PC-3 (cell line): Measurements from ENCODE around the gene SH3BP4. TPM values are rescaled to one million over a fixed set of nuclear protein-coding genes. Genes with fewer than 3 reads are reported as not detected.

Experiments used
- ATAC-seq: fragments of 200-7000 bp; cut with Tn5 transposase; 2 replicates; pipeline ENCODE4 v1.9.1; 2020; ENCODE audit warnings: mild to moderate bottlenecking, moderate library complexity
- BruUV-seq: library from RNA; stranded (reverse); fragments of 400-500 nt; replicated peaks from 2 replicates; lab custom pipeline; 2021; lab: Mats Ljungman, UMichigan
- CTCF ChIA-PET: fragments of 300-600 bp; sonication (Branson Sonifier 250); formaldehyde crosslinking; loops from one replicate; lab custom pipeline; 2022; ENCODE audit warnings: antibody characterized with exemption; lab: Charles Lee
- POLR2A ChIA-PET: fragments of 300-600 bp; sonication (Branson Sonifier 250); formaldehyde crosslinking; loops from one replicate; lab custom pipeline; 2022; ENCODE audit warnings: antibody characterized with exemption; ENCODE audit not compliant: unreplicated experiment; lab: Charles Lee
- DNase-seq: peaks from one replicate; pipeline ENCODE4 v3.0.0-alpha.2; 2015
- H2AFZ ChIP-seq: fragments of 300-600 bp; sonication (generic); 2 replicates; pipeline ENCODE4 v1.6.0; 2016; ENCODE audit warnings: antibody characterized with exemption, low read length
- H3F3A ChIP-seq: fragments of 300-600 bp; sonication (generic); one replicate; pipeline ENCODE4 v1.6.0; 2017; ENCODE audit warnings: antibody characterized with exemption, low read length, control low read depth, mild to moderate bottlenecking; ENCODE audit not compliant: unreplicated experiment
- H3K27ac ChIP-seq: fragments of 300-600 bp; sonication (generic); 2 replicates; pipeline ENCODE4 v1.5.1; 2016; ENCODE audit warnings: mild to moderate bottlenecking, low read length
- H3K27me3 ChIP-seq: fragments of 300-600 bp; sonication (generic); 2 replicates; pipeline ENCODE4 v1.6.1; 2016; ENCODE audit warnings: low read length, mixed read lengths
- H3K36me3 ChIP-seq: fragments of 300-600 bp; sonication (generic); 2 replicates; pipeline ENCODE4 v1.6.1; 2016; ENCODE audit warnings: low read depth, mixed run types, low read length, mixed read lengths
- H3K4me1 ChIP-seq: fragments of 300-600 bp; sonication (generic); 2 replicates; pipeline ENCODE4 v1.5.1; 2016; ENCODE audit warnings: low read length; ENCODE audit not compliant: insufficient read depth
- H3K4me2 ChIP-seq: fragments of 300-600 bp; sonication (generic); 2 replicates; pipeline ENCODE4 v1.6.0; 2016; ENCODE audit warnings: low read length
- H3K4me3 ChIP-seq: fragments of 300-600 bp; sonication (generic); 2 replicates; pipeline ENCODE4 v1.5.1; 2016; ENCODE audit warnings: mild to moderate bottlenecking, low read length, mixed read lengths
- H3K79me2 ChIP-seq: fragments of 300-600 bp; sonication (generic); 2 replicates; pipeline ENCODE4 v1.6.1; 2017; ENCODE audit warnings: low read length, mixed read lengths
- H3K9ac ChIP-seq: fragments of 300-600 bp; sonication (generic); 2 replicates; pipeline ENCODE4 v1.6.0; 2016; ENCODE audit warnings: mild to moderate bottlenecking, low read length
- H3K9me2 ChIP-seq: fragments of 300-600 bp; sonication (generic); replicated peaks from 2 replicates; pipeline ENCODE4 v1.6.1; 2016; ENCODE audit warnings: mixed run types, low read length, mixed read lengths
- H3K9me3 ChIP-seq: fragments of 300-600 bp; sonication (generic); 2 replicates; pipeline ENCODE4 v1.6.1; 2016; ENCODE audit warnings: low read length, mixed read lengths
- H4K20me1 ChIP-seq: fragments of 300-600 bp; sonication (generic); 2 replicates; pipeline ENCODE4 v1.6.1; 2016; ENCODE audit warnings: low read length, mixed read lengths
- EZH2 ChIP-seq: fragments of 300-600 bp; sonication (generic); IDR thresholded peaks from one replicate; pipeline ENCODE4 v1.6.1; 2017; ENCODE audit warnings: antibody characterized with exemption, mild to moderate bottlenecking, low read length; ENCODE audit not compliant: unreplicated experiment
- EZH2phosphoT487 ChIP-seq: fragments of 300-600 bp; sonication (generic); IDR thresholded peaks from 2 replicates; pipeline ENCODE4 v1.6.1; 2018; ENCODE audit warnings: mild to moderate bottlenecking, antibody characterized with exemption, low read length, borderline replicate concordance
- intact Hi-C: fragments of 100-400 bp; cut with micrococcal nuclease; formaldehyde crosslinking; loops from 2 replicates; pipeline ENCODE4 v1.9.0; 2023
- total RNA-seq: library from RNA; depleted of rRNA; stranded (reverse); fragments of >200 nt; gene quantifications from 2 replicates; pipeline ENCODE4 v1.2.3, GENCODE V29; 2014
- TF ChIP-seq, protein P1 (sequence below): fragments of 300-600 bp; sonication (generic); conservative IDR thresholded peaks from 2 replicates; pipeline ENCODE4 v1.5.1; 2017; ENCODE audit warnings: antibody characterized with exemption, low read depth, mild to moderate bottlenecking, low read length

Gene SH3BP4
- total RNA-seq, 1 experiment from 2014 or later, result 35.2 TPM

DNA sequence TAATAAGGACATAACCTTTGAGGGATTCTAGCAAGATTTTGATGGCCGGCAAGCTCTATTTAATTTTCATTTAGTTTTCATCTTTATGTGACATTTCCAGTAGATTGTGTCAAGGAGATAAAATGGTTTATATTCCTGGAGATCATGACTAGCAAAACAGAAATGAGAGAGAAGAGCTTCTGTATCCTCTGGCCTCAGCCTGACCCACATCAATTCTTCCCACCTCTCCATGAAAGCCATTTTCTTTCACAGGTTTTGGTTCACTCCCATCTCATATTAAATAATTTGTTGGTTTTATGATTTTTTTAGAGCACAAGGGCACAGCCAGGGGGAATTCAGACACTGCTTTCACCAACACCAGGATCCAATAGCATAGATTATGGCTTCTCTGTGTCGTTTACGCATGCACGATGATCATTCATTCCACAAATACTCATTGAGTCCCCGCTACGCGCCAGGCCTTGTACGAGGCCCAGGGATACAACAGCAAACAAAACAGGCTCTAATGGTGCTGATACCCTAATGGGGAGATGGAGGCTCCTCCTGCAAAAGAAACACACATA, 85.9 kb downstream of the SH3BP4 start:
- CTCF ChIA-PET, result no interaction called here
- intact Hi-C loops, result no loop called here
- no peaks in the 10 kb centered on the region for H3K9me3 ChIP-seq
- no peak for ATAC-seq
- H3K79me2 ChIP-seq, result peaks cover 11% of the 10 kb centered on the region; the same call in 1 of the 2 replicates
- H3K4me3 ChIP-seq, result no peak overlapping the region
- no TSS peak for BruUV-seq
- no peaks in the 10 kb centered on the region for H3K4me1 ChIP-seq
- H3F3A ChIP-seq, result no peaks in the 10 kb centered on the region
- H3K9ac ChIP-seq, result no peak overlapping the region
- H3K9me2 ChIP-seq, result no peaks in the 10 kb centered on the region
- no peaks in the 10 kb centered on the region for H3K27me3 ChIP-seq
- no peak overlapping the region for H2AFZ ChIP-seq
- no peak for DNase-seq
- H3K27ac ChIP-seq, result no peak overlapping the region
- POLR2A ChIA-PET, result no interaction called here
- TF ChIP-seq EZH2 (no peak), EZH2phosphoT487 (no peak)
- TF ChIP-seq, protein P1, sequence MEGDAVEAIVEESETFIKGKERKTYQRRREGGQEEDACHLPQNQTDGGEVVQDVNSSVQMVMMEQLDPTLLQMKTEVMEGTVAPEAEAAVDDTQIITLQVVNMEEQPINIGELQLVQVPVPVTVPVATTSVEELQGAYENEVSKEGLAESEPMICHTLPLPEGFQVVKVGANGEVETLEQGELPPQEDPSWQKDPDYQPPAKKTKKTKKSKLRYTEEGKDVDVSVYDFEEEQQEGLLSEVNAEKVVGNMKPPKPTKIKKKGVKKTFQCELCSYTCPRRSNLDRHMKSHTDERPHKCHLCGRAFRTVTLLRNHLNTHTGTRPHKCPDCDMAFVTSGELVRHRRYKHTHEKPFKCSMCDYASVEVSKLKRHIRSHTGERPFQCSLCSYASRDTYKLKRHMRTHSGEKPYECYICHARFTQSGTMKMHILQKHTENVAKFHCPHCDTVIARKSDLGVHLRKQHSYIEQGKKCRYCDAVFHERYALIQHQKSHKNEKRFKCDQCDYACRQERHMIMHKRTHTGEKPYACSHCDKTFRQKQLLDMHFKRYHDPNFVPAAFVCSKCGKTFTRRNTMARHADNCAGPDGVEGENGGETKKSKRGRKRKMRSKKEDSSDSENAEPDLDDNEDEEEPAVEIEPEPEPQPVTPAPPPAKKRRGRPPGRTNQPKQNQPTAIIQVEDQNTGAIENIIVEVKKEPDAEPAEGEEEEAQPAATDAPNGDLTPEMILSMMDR, result no peak
- no peaks in the 10 kb centered on the region for H4K20me1 ChIP-seq
- peaks cover 35% of the 10 kb centered on the region for H3K36me3 ChIP-seq
- no peak overlapping the region for H3K4me2 ChIP-seq

DNA sequence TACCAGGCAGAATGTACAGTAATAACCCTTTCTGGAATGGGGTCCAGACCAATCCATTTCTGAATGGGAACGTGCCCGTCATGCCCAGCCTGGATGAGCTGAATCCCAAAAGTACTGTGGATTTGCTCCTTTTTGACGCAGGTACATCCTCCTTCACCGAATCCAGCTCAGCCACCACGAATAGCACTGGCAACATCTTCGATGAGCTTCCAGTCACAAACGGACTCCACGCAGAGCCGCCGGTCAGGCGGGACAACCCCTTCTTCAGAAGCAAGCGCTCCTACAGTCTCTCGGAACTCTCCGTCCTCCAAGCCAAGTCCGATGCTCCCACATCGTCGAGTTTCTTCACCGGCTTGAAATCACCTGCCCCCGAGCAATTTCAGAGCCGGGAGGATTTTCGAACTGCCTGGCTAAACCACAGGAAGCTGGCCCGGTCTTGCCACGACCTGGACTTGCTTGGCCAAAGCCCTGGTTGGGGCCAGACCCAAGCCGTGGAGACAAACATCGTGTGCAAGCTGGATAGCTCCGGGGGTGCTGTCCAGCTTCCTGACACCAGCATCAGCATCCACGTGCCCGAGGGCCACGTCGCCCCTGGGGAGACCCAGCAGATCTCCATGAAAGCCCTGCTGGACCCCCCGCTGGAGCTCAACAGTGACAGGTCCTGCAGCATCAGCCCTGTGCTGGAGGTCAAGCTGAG, 89.6 kb downstream of the SH3BP4 start:
- TF ChIP-seq, protein P1, result no peak
- no peak for TF ChIP-seq EZH2phosphoT487
- no peak for TF ChIP-seq EZH2
- ChIA-PET CTCF (no interaction called here), POLR2A (no interaction called here)
- ATAC-seq, result no peak
- Histone ChIP-seq H3K9me3 (no peaks in the 10 kb centered on the region), H4K20me1 (no peaks in the 10 kb centered on the region), H3K9me2 (no peaks in the 10 kb centered on the region), H3K4me3 (no peak overlapping the region), H3K27ac (no peak overlapping the region), H3K27me3 (no peaks in the 10 kb centered on the region), H2AFZ (no peak overlapping the region), H3F3A (no peaks in the 10 kb centered on the region), H3K4me1 (peaks cover 6% of the 10 kb centered on the region), H3K36me3 (peaks cover 27% of the 10 kb centered on the region), H3K4me2 (no peak overlapping the region), H3K79me2 (peaks cover 12% of the 10 kb centered on the region; the same call in 1 of the 2 replicates), H3K9ac (no peak overlapping the region)
- DNase-seq, result no peak
- intact Hi-C loops, result no loop called here
- BruUV-seq, result TSS peak; percentile 11

DNA sequence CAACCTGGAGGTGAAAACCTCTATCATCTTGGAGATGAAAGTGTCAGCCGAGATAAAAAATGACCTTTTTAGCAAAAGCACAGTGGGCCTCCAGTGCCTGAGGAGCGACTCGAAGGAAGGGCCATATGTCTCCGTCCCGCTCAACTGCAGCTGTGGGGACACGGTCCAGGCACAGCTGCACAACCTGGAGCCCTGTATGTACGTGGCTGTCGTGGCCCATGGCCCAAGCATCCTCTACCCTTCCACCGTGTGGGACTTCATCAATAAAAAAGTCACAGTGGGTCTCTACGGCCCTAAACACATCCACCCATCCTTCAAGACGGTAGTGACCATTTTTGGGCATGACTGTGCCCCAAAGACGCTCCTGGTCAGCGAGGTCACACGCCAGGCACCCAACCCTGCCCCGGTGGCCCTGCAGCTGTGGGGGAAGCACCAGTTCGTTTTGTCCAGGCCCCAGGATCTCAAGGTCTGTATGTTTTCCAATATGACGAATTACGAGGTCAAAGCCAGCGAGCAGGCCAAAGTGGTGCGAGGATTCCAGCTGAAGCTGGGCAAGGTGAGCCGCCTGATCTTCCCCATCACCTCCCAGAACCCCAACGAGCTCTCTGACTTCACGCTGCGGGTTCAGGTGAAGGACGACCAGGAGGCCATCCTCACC, 90.2 kb downstream of the SH3BP4 start:
- BruUV-seq, result no TSS peak

More for the DNA sequence above, 90.2 kb downstream of the SH3BP4 start:
- H3K9ac ChIP-seq, result no peak overlapping the region
- peaks cover 29% of the 10 kb centered on the region for H3K36me3 ChIP-seq
- TF ChIP-seq EZH2phosphoT487 (no peak), EZH2 (no peak)
- TF ChIP-seq, protein P1, result no peak
- no peaks in the 10 kb centered on the region for H3K9me3 ChIP-seq
- ChIA-PET CTCF (no interaction called here), POLR2A (no interaction called here)
- no peak overlapping the region for H3K27ac ChIP-seq
- no peak overlapping the region for H3K4me2 ChIP-seq
- H2AFZ ChIP-seq, result no peak overlapping the region
- no peaks in the 10 kb centered on the region for H3K9me2 ChIP-seq
- H3F3A ChIP-seq, result no peaks in the 10 kb centered on the region
- intact Hi-C loops, result no loop called here
- no peak for DNase-seq
- H4K20me1 ChIP-seq, result no peaks in the 10 kb centered on the region
- peaks cover 19% of the 10 kb centered on the region for H3K79me2 ChIP-seq
- H3K4me1 ChIP-seq, result peaks cover 6% of the 10 kb centered on the region
- no peaks in the 10 kb centered on the region for H3K27me3 ChIP-seq
- H3K4me3 ChIP-seq, result no peak overlapping the region
- ATAC-seq, result no peak
